H1 (cell line): ENCODE results near the gene PCNX4.

Source experiments
- ATF3 ChIP-seq: IDR thresholded peaks from 2 replicates; pipeline ENCODE4 v1.6.1; 2011; ENCODE audit warnings: low read depth, mild to moderate bottlenecking, low read length; ENCODE audit not compliant: insufficient read depth
- BRCA1 ChIP-seq: IDR thresholded peaks from 2 replicates; pipeline ENCODE4 v1.6.1; 2012; ENCODE audit warnings: low read depth, low read length, improper control_type of control experiment
- CBX5 ChIP-seq: fragments of 300-800, 300-1000 bp; sonication (generic); IDR thresholded peaks from 2 replicates; pipeline ENCODE4 v1.7.1; 2016; ENCODE audit warnings: antibody characterized with exemption, low read length, low read depth
- CEBPB ChIP-seq: IDR thresholded peaks from 2 replicates; pipeline ENCODE4 v1.6.1; 2012; ENCODE audit warnings: low read depth, low read length
- EP300 ChIP-seq, 2 experiments: IDR thresholded peaks; 1 replicate in 1 of 2; 2 replicates in 1 of 2; pipeline ENCODE4 v1.6.1; 2011 to 2012; ENCODE audit warnings: low read depth in 2 of 2, low read length in 2 of 2, mild to moderate bottlenecking in 2 of 2, borderline replicate concordance in 1 of 2, inconsistent platforms in 1 of 2, moderate library complexity in 1 of 2
- JUN ChIP-seq: IDR thresholded peaks from 2 replicates; pipeline ENCODE4 v1.6.1; 2011; ENCODE audit warnings: low read depth, mild to moderate bottlenecking, improper control_type of control experiment, low read length
- POLR2A ChIP-seq, 2 experiments: IDR thresholded peaks; 1 replicate in 1 of 2; 2 replicates in 1 of 2; pipeline ENCODE4 v1.6.1; 2011; ENCODE audit warnings: low read depth in 2 of 2, low read length in 2 of 2, mild to moderate bottlenecking in 2 of 2; ENCODE audit errors: control extremely low read depth in 1 of 2
- TF ChIP-seq, protein P1 (sequence below), 3 experiments: IDR thresholded peaks; 1 replicate in 2 of 3; 2 replicates in 1 of 3; pipeline versions ENCODE4 v1.5.1 to v1.6.1; 2011; ENCODE audit warnings: low read length in 3 of 3, mild to moderate bottlenecking in 3 of 3, inconsistent platforms in 2 of 3, low read depth in 1 of 3, moderate library complexity in 1 of 3; ENCODE audit not compliant: insufficient read depth in 1 of 3; ENCODE audit errors: control extremely low read depth in 1 of 3
- TF ChIP-seq, protein P2 (sequence below): IDR thresholded peaks from 2 replicates; pipeline ENCODE4 v1.6.1; 2012; ENCODE audit warnings: inconsistent platforms

- TF ChIP-seq, protein P1, sequence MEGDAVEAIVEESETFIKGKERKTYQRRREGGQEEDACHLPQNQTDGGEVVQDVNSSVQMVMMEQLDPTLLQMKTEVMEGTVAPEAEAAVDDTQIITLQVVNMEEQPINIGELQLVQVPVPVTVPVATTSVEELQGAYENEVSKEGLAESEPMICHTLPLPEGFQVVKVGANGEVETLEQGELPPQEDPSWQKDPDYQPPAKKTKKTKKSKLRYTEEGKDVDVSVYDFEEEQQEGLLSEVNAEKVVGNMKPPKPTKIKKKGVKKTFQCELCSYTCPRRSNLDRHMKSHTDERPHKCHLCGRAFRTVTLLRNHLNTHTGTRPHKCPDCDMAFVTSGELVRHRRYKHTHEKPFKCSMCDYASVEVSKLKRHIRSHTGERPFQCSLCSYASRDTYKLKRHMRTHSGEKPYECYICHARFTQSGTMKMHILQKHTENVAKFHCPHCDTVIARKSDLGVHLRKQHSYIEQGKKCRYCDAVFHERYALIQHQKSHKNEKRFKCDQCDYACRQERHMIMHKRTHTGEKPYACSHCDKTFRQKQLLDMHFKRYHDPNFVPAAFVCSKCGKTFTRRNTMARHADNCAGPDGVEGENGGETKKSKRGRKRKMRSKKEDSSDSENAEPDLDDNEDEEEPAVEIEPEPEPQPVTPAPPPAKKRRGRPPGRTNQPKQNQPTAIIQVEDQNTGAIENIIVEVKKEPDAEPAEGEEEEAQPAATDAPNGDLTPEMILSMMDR (IDR thresholded peaks at IDR 0.05; ENCODE audit: control extremely low read depth in 1 of 3, insufficient read depth in 1 of 3, low read depth in 1 of 3, low read length in 3 of 3): no peak
- TF ChIP-seq ATF3 (no peak), JUN (no peak), BRCA1 (no peak), CBX5 (no peak), EP300 (IDR thresholded peaks at IDR 0.05; ENCODE audit: borderline replicate concordance in 1 of 2, low read depth in 2 of 2, low read length in 2 of 2) (no peak), POLR2A (IDR thresholded peaks at IDR 0.05; ENCODE audit: control extremely low read depth in 1 of 2, low read depth in 2 of 2, low read length in 2 of 2) (no peak), CEBPB (no peak)
- TF ChIP-seq, protein P2, sequence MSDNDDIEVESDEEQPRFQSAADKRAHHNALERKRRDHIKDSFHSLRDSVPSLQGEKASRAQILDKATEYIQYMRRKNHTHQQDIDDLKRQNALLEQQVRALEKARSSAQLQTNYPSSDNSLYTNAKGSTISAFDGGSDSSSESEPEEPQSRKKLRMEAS: no peak
These were observed 6.0 kb upstream of the PCNX4 start for GRCh38 chr14:60085693-60086092.
